ENCODE measurements around the gene RRP1B.
"Not testable (repeated sequence)": the region's sequence is repeated elsewhere in the genome, so short reads cannot be mapped to it uniquely, and the experiment has no call there.

RRP1B gene, protein sequence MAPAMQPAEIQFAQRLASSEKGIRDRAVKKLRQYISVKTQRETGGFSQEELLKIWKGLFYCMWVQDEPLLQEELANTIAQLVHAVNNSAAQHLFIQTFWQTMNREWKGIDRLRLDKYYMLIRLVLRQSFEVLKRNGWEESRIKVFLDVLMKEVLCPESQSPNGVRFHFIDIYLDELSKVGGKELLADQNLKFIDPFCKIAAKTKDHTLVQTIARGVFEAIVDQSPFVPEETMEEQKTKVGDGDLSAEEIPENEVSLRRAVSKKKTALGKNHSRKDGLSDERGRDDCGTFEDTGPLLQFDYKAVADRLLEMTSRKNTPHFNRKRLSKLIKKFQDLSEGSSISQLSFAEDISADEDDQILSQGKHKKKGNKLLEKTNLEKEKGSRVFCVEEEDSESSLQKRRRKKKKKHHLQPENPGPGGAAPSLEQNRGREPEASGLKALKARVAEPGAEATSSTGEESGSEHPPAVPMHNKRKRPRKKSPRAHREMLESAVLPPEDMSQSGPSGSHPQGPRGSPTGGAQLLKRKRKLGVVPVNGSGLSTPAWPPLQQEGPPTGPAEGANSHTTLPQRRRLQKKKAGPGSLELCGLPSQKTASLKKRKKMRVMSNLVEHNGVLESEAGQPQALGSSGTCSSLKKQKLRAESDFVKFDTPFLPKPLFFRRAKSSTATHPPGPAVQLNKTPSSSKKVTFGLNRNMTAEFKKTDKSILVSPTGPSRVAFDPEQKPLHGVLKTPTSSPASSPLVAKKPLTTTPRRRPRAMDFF

DNA sequence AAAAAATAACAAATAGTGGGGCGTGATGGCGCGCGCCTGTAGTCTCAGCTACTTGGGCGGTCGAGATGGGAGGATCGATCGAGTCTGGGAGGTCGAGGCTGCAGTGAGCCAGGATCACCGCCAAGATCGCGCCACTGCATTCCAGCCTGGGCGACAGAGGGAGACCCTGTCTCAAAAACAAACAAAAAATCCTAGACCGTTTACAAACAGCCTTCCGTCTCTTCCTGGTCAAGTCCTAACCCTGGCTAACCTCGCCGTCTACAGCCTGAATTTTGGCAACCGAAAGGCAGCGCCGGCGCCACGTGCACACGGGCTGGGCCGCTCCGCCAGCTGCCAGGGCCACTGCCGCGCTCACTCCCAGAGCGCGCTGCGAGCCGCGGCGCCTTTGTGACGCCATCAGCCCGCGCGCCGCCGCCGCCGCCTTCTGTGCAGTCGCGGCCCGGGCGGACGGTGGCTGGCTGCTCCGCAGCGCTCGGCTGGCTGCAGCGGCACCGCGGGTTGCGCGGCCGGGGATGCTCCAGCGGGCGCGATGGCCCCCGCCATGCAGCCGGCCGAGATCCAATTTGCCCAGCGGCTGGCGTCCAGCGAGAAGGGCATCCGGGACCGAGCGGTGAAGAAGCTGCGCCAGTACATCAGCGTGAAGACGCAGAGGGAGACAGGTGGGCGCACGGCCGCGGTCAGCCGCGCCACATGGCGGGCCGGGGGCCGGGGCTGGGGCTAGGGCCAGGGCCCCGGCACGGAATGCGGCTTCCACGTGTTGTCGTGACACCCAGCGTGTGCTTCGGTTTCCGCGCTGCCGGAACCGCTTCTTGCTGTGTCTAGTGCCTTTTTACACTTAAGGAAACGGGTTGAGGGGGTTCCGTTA, at the start of gene RRP1B, which contains the start of gene HSF2BP:
RRP1B (plus strand) TSS at position 425 of the 865 bp plus-strand sequence; CDS start at position 530, 105 bp downstream.
HSF2BP (minus strand) TSS at position 353 of the 865 bp plus-strand sequence. CDS start 1,392 bp downstream, outside the sequence.
- peak within 1 kb of the TSS; percentile 63 for H3K27ac ChIP-seq
- DNase-seq (ENCODE audit: low read depth, low spot score): no peak

DNA sequence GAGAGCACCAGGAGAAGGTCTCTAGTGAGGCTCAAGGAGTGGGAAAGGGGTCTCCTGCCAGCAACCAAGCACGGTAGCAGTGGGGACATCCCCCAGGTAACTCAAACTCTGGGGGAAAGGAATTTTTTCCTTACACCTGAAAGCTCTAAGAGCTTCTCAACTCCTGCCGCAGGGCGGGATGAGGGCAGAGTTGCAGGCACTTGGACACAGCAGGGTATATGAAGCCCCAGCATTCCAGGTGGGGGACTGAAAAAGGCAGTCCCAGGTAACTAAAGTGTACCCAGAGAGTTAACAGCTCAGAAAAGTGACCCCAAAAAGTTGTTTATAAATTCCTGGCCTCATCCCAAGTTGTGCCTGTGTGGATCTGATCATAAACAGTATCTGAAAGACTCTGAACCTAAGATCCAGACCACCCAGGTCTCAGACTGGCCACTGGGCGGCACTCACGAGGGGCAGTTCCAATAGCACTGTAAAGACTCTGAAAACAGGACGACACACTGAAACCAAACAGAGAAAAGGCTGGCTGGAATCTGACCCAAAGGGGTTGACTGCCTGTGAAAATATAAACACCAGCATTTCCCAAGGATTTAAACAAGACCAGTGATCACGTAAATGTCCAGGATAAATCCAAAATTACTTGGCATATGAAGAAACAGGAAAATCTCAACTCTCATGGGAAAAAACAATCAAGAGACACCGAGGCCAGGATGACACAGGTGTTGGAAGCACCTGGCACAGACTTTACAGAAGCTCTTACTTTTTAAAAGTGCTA, 47.6 kb upstream of the RRP1B start:
- H3K27ac ChIP-seq: peak overlapping the region; percentile 30
- DNase-seq (ENCODE audit: low read depth, low spot score): no peak

DNA sequence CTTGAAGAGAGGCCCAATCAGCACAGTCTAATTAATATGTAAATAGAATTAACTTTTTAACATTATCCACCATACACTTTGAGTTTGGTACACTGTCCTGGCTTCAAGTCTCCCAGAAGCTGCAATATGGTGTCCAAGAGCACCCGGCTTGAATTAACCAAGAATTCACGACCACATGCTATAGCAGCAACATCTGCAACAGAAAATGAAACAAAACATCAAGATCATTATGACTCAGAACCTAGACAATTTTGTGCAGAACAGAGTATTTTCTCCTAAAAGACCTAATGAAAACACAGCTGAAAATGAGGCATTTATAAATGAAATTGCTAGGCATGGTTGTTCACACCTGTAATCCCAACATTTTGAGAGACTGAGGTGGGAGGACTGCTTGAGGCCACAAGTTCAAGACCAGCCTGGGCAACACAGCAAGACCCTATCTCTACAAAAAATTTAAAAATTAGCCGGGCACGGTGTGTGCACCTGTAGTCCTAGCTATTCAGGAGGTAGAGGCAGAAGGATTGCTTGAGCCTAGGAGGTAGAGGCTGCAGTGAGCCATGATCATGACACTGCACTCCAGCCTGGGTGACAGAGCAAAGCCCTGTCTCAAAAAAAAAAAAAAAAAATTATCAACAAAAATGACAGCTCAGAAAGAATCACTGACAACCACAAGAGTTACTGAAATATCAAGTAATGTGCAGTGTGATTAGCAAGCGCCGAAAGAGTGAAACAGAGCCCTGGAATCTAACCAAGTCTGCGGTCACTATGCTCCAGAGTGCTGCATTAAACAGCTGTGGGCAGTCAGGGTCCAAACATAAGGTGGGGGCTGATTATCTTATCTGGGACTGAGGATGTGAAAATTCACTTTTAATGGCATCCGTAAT, 45.4 kb upstream of the RRP1B start:
- no peak overlapping the region for H3K27ac ChIP-seq
- no peak for DNase-seq (ENCODE audit: low read depth, low spot score)

DNA sequence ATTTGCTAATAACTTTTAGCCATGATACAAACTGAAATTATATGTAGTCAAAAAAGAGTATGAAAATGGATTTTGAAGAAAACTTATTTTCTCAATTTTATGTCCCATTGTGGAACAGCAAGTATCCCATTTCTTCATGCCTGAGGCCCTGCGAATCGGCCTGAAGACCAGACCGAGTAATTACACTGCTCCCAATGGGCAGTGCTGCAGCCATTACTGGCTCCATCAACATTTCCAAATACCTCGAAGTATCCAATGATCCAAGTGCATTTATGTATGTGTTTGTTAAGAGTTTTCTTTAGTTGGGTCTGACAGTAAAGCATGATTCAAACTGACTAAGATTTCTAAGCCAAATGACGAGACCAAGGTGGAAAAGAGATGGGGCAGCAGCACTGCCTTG, 44.5 kb upstream of the RRP1B start:
- DNase-seq (ENCODE audit: low read depth, low spot score): no peak
- no peak overlapping the region for H3K27ac ChIP-seq

DNA sequence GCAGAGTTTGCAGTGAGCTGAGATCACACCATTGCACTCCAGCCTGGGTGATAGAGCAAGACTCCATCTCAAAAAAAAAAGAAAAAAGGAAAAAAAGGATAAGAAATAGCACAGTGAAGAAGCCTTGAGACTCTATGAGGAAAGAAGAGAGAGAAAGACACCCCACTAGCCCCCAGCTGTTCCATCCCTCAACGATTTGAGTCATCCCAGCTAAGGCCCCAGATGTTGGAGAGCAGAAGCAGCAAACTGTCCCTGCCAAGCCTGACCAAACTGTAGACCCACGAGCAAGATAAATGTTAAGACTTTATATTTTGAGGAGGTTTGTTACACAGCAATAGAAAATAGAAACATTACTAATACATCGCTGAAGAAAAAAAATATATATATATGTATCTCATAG, 42.5 kb upstream of the RRP1B start:
- not testable (repeated sequence) for H3K27ac ChIP-seq; DNase-seq (ENCODE audit: low read depth, low spot score)

DNA sequence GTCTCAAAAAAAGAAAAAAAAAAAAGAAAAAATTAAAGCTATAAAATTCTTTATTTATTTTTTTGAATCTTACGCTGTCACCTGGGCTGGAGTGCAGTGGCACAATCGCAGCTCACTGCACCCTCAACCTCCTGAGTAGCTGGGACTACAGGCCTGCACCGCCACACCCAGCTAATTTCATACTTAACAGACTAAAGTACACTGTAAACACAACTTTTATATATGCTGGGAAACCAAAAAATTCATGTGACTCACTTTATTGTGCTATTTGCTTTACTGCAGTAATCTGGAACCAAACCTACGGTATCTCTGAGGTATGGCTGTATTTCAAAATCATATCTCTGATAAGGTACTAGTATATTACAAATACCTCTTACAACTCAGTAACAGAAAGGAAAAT, 40.4 kb upstream of the RRP1B start:
- H3K27ac ChIP-seq: no peak overlapping the region
- DNase-seq (ENCODE audit: low read depth, low spot score): no peak

DNA sequence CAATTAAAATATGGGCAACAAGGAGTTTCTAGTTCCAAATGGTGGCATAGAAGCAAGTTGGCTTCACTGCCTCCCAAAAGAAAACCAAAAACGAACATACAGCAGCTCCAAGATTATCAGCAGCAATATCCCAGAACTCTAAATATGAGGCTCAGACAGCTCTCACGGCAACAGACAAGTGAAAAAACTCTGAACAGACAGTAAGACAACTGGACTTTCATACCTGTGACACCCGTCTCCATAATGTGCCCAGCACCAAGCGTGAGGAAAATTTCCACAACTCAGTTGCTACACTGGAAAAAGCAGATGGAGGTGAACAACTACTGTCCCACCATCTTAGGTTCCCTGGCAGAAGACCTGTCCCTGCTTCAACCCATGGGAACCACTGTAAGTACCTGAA, 40.0 kb upstream of the RRP1B start:
- DNase-seq (ENCODE audit: low read depth, low spot score): no peak

DNA sequence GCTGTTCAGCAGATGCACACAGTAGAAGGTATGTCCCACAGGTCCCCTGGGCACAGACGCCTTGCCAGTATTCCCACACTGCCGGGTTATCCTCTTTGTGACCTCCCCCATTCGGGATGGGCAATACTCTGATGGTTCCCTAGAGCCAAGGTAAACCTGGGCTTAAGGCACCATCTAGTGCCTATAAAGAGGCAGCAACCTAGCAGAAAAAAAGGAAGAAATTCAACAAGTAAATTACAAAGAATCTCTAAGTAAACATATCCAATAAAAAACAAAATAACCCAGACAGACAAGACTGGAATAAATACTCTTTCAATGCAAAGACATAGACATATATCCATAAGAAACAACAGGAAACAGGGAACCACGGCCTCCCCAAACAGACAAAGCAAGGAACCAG, 39.5 kb upstream of the RRP1B start:
- H3K27ac ChIP-seq: no peak overlapping the region
- no peak for DNase-seq (ENCODE audit: low read depth, low spot score)

More for the DNA sequence above, 40.0 kb upstream of the RRP1B start:
- no peak overlapping the region for H3K27ac ChIP-seq

DNA sequence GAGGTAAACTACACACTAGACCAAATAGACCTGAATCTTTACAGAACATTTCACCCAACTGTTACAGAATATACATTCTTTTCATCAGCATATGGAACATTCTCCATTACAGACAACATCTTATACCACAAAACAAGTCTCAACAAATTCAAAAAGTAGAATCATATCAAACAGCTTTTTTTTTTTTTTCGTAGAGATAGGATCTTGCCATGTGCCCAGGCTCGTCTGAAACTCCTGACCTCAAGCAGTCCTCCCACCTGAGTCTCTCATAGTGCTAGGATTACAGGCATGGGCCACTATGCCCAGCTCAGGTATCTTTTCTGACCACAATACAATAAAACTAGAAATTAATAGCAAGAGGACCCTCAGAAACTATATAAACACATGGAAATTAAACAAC, 36.6 kb upstream of the RRP1B start:
- H3K27ac ChIP-seq: peak overlapping the region; percentile 40
- DNase-seq (ENCODE audit: low read depth, low spot score): no peak

DNA sequence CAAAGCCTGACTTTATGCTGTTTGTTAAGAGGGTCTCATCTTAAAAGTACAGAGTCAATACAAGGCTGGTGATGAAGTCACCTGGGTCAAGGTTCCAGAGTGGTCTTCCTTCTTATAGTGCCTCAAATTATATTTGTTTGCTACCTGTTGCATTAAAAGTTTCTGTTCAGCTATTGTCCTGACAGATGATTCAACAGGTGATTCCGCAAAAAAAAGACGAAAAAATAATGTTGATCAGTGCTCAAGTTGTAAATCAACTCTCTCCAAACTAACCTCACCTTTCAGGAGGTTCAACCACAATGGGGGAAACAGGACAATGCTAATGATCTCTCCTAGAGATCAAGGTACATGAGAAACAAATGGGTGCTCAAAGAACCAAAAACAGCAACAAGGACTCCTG, 35.8 kb upstream of the RRP1B start:
- no peak overlapping the region for H3K27ac ChIP-seq
- no peak for DNase-seq (ENCODE audit: low read depth, low spot score)

DNA sequence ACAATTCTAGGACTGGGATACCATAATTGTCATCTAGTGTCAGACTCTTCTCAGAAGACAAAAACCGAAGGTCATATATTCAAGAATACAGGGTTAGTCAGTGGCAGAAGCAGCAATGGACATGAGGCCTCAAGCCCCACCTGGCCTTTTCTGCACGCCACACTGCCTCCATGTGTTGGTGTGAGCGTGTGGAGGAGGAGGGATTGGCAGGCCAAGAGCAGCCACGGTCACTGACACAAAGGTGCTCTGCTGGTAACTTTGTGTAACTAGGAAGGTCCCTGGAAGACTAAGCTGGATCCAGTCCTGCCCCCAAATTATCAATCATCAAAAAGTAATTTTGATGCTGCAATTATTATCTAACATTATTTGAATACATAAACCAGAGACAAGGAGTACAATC, 35.0 kb upstream of the RRP1B start:
- H3K27ac ChIP-seq: no peak overlapping the region
- DNase-seq (ENCODE audit: low read depth, low spot score): no peak

DNA sequence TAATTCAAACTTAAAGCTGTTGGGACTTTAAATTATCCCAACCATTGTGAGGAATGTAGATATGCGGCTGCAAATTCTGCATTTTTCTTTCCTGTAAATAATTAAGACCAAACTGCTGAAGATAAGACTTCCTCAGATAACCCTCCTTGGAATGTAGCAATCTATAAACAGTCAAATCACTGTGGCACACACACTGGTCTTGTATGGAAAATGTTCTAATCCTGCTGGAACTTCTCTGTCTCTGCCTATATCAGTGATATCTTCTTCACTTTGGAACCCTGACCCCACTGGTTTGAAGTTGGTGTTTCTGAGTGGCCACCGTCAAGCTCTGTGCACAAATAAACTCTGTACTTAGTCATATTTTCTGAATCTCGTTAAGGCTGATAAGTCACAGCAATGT, 33.0 kb upstream of the RRP1B start:
- no peak overlapping the region for H3K27ac ChIP-seq
- no peak for DNase-seq (ENCODE audit: low read depth, low spot score)

DNA sequence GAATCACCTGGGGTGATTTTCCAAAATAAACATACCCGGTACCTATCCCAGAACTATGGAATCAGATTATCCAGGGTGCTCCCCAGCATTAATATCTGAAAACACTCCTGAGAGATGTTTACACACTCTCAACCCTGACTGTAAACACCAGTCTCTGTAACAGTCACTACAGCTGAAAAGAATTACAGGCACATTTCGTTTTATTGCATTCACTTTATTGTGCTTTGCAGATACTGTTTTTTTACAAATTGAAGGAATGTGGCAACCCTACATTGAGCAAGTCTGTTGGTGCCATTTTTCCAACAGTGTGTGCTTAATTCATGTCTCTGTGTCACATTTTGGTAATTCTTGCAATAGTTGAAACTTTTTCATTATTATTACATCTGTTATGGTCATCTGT, 31.8 kb upstream of the RRP1B start:
- no peak overlapping the region for H3K27ac ChIP-seq
- no peak for DNase-seq (ENCODE audit: low read depth, low spot score)

DNA sequence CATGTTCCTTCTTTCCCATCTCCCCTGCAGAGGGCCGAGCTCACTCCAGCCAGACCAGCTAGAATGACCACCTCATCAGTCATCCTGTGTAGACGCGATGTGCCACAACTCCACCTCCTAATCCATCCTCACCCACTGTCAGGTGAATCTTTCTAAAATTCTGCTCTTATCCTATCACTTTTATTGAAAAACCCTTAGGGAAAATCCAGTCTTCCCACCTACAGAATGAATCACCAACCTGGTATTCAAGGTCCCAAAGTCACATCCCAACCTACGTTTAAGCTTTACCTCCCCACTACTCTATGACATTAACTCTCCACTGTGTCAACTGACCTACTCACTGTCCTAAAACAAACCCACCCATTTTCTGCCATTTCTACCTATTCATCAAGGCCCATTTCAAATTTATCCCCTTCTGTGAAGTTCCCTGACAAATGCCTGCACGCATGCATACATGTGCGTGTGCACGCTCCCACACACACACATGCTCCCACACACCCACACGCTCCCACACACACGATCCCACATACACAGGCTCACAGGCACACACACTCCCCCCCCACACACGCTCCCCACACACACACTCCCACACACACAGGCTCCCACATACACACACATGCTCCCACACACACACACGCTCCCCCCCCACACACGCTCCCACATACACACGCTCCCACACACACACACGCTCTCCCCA, 27.8 kb upstream of the RRP1B start:
- no peak for DNase-seq (ENCODE audit: low read depth, low spot score)
- no peak overlapping the region for H3K27ac ChIP-seq

DNA sequence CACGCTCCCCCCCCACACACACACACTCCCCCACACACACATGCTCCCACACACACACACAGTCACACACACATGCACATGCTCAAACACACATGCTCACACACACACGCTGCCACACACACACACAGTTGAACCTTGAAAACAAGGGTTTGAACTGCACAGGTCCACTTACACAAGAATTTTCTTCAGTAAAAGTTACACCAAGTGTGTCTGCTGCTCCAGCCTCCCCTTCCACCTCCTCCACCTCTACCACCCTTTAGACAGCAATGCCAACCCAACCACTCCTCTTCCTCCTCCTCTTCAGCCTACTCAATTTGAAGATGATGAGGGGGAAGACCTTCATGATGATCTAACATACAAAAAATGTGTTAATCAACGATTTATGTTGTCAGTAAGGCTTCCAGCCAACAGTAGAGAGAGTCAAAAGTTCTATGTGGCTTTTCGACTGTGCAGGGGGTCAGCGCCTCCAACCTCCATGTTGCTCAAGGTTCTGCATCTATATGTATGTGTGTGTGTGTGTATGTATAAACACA, 26.9 kb upstream of the RRP1B start:
- H3K27ac ChIP-seq: no peak overlapping the region
- DNase-seq (ENCODE audit: low read depth, low spot score): no peak

DNA sequence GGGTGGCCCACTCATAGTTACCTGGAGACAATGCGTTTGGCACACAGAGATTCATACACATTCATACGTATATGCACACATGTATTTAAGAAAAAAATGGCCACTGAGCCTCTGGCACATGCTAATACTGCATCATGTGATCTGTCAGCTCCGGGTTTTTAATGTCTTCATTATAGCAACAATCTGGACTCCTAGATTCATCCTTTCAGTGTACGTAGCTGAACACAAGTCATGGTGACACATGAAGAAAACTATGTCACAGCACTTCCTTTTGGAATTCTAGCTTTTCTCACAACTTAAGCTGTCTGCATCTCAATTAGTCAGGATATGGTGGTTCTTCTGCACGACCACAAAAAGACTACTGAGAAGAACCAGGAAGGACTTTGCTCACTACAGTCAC, 24.7 kb upstream of the RRP1B start:
- H3K27ac ChIP-seq: no peak overlapping the region
- DNase-seq (ENCODE audit: low read depth, low spot score): no peak

DNA sequence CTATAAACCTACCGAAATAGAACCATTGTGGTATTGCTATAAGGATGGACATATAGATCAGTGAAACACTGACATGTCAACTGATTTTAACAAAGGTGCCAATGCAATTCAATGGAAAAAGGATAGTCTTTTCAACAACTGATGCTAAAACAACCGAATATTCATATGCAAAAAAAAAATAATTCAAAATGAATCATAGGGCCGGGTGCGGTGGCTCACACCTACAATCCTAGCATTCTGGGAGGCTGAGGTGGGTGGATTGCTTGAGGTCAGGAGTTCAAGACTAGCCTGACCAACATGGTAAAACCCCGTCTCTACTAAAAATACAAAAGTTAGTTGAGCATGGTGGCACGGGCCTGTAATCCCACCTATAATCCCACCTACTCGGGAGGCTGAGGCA, 23.9 kb upstream of the RRP1B start:
- DNase-seq (ENCODE audit: low read depth, low spot score): no peak
- no peak overlapping the region for H3K27ac ChIP-seq

DNA sequence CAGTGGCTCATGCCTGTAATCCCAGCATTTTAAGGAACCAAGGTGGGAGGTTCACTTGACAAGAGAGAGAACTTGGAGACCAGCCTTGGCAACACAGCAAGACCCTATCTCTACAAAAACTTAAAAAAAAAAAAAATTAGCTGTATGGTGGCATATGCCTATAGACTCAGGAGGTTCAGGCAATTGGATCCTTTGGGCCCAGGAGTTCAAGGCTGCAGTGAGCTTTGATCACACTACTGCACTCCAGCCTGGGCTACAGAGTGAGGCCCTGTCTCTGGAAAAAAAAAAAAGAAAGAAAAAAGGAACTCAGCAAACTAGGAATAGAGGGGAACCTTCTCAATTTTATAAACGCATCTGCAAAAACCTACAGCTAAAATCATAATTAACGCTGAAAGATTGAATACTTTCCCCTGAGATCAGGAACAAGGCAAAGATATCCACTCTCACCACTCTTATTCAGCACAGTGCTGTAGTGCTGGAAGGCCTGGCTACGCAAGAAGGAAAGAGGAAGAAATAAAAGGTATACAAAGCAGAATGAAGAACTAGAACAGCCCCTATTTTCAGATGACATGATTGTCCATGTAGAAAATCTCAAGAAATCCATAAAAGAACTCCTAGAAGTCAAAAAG, 21.7 kb upstream of the RRP1B start:
- DNase-seq (ENCODE audit: low read depth, low spot score): no peak
- H3K27ac ChIP-seq: no peak overlapping the region
